ENCODE data around the gene PSMD8. TPM values are rescaled to one million over a fixed set of nuclear protein-coding genes. Genes with fewer than 3 reads are reported as not detected.

Gene PSMD8
- total RNA-seq, 1 experiment from 2014 or later: 195 TPM

- ChIA-PET RAD21 (ENCODE audit: low non-redundant PET in 1 of 2, low total read pairs in 2 of 2, uncharacterized antibody in 2 of 2, unreplicated experiment in 2 of 2) (no interaction called here), CTCF (interaction anchor here (4.0 kb wide), 1 partner anchor 8 kb away, joined by 18 read pairs; the partner anchor contains the start of gene FAM98C), POLR2A (no interaction called here)
- Histone ChIP-seq H3K9me2 (ENCODE audit: insufficient read depth) (no peaks in the 10 kb centered on the region), H3K9me3 (ENCODE audit: control insufficient read depth in 1 of 2, insufficient read depth in 1 of 2, low read depth in 1 of 2, low read length in 2 of 2) (no peaks in the 10 kb centered on the region), H4K20me1 (ENCODE audit: insufficient read depth) (no peaks in the 10 kb centered on the region), H3K27me3 (ENCODE audit: insufficient read depth, low read length) (no peaks in the 10 kb centered on the region), H3K4me1 (ENCODE audit: control insufficient read depth in 1 of 2, insufficient read depth in 2 of 2, low read length in 2 of 2) (peaks cover 4 to 25% of the 10 kb centered on the region in 2 experiments; a peak in 3 of 4 replicates), H3K4me2 (ENCODE audit: low read length) (no peak overlapping the region), H3K27ac (ENCODE audit: low read depth, low read length) (no peak overlapping the region), H3K79me2 (ENCODE audit: insufficient read depth, low read length) (no peaks in the 10 kb centered on the region), H3K4me3 (replicated peaks in 1 of 2; ENCODE audit: low read depth in 1 of 2, low read length in 2 of 2) (no peak overlapping the region), H3K36me3 (ENCODE audit: control insufficient read depth in 1 of 2, insufficient read depth in 2 of 2, low read length in 2 of 2) (no peaks in the 10 kb centered on the region; a peak in 1 of 4 replicates), H2AFZ (ENCODE audit: low read depth, low read length, poor library complexity, severe bottlenecking) (no peak overlapping the region), H3K9ac (ENCODE audit: low read length) (no peak overlapping the region)
- no TSS peak for BruUV-seq (replicated peaks)
- intact Hi-C loops (cut with micrococcal nuclease): no loop called here
- no peak for TF ChIP-seq ZFX (IDR thresholded peaks at IDR 0.05)
- no peak for DNase-seq (ENCODE audit: low read depth, low spot score)
- ATAC-seq: no peak
Observed at GRCh38 chr19:38394488-38394887, 20.1 kb downstream of the PSMD8 start.

GRCh38 chr19:38395381-38396114 is 21.2 kb downstream of the PSMD8 start:
- no peak overlapping the region for H3K4me2 ChIP-seq (ENCODE audit: low read length)
- DNase-seq (ENCODE audit: low read depth, low spot score) (no peak), ATAC-seq (no peak)
- H3K9me2 ChIP-seq (ENCODE audit: insufficient read depth): no peaks in the 10 kb centered on the region
- CTCF ChIA-PET: no interaction called here
- H3K9me3 ChIP-seq (ENCODE audit: control insufficient read depth in 1 of 2, insufficient read depth in 1 of 2, low read depth in 1 of 2, low read length in 2 of 2): no peaks in the 10 kb centered on the region
- H3K27me3 ChIP-seq (ENCODE audit: insufficient read depth, low read length): no peaks in the 10 kb centered on the region
- POLR2A ChIA-PET: no interaction called here
- BruUV-seq (replicated peaks): no TSS peak
- no peaks in the 10 kb centered on the region for H4K20me1 ChIP-seq (ENCODE audit: insufficient read depth)
- H3K4me3 ChIP-seq (replicated peaks in 1 of 2; ENCODE audit: low read depth in 1 of 2, low read length in 2 of 2): no peak overlapping the region
- RAD21 ChIA-PET (ENCODE audit: low non-redundant PET in 1 of 2, low total read pairs in 2 of 2, uncharacterized antibody in 2 of 2, unreplicated experiment in 2 of 2): no interaction called here
- H3K4me1 ChIP-seq (ENCODE audit: control insufficient read depth in 1 of 2, insufficient read depth in 2 of 2, low read length in 2 of 2): peaks cover 3 to 18% of the 10 kb centered on the region in 2 experiments; a peak in 3 of 4 replicates
- H3K36me3 ChIP-seq (ENCODE audit: control insufficient read depth in 1 of 2, insufficient read depth in 2 of 2, low read length in 2 of 2): no peaks in the 10 kb centered on the region; a peak in 1 of 4 replicates
- H3K79me2 ChIP-seq (ENCODE audit: insufficient read depth, low read length): no peaks in the 10 kb centered on the region
- H3K27ac ChIP-seq (ENCODE audit: low read depth, low read length): no peak overlapping the region
- H3K9ac ChIP-seq (ENCODE audit: low read length): no peak overlapping the region
- no peak overlapping the region for H2AFZ ChIP-seq (ENCODE audit: low read depth, low read length, poor library complexity, severe bottlenecking)
- intact Hi-C loops (cut with micrococcal nuclease): no loop called here
- no peak for TF ChIP-seq POLR2AphosphoS5 (IDR thresholded peaks at IDR 0.05; ENCODE audit: low read depth, low read length)
- TF ChIP-seq REST (IDR thresholded peaks at IDR 0.05; ENCODE audit: low read depth): no peak
- no peak for TF ChIP-seq ZNF274 (IDR thresholded peaks at IDR 0.05; ENCODE audit: low read depth, low read length)
- no peak for TF ChIP-seq SIN3A (IDR thresholded peaks at IDR 0.05; ENCODE audit: low read depth)
- no peak for TF ChIP-seq ELF1 (IDR thresholded peaks at IDR 0.05; ENCODE audit: borderline replicate concordance, low read depth)
- no peak for TF ChIP-seq ZBTB33 (IDR thresholded peaks at IDR 0.05; ENCODE audit: extremely low read depth, insufficient replicate concordance, low read length)
- no peak for TF ChIP-seq ZFX (IDR thresholded peaks at IDR 0.05)
- no peak for TF ChIP-seq SRF (IDR thresholded peaks at IDR 0.05; ENCODE audit: low read depth)
- TF ChIP-seq EZH2phosphoT487 (IDR thresholded peaks at IDR 0.05; ENCODE audit: borderline replicate concordance): no peak
- no peak for TF ChIP-seq CEBPB (IDR thresholded peaks at IDR 0.05; ENCODE audit: low read depth)
- TF ChIP-seq RAD21 (IDR thresholded peaks at IDR 0.05; ENCODE audit: low read depth): no peak
- no peak for TF ChIP-seq EGR1 (IDR thresholded peaks at IDR 0.05; ENCODE audit: low read depth)
- TF ChIP-seq TCF7L2 (IDR thresholded peaks at IDR 0.05; ENCODE audit: borderline replicate concordance, extremely low read depth, insufficient read depth, insufficient read length): no peak
